ENCODE measurements around the gene GCH1.

GCH1 gene

DNA sequence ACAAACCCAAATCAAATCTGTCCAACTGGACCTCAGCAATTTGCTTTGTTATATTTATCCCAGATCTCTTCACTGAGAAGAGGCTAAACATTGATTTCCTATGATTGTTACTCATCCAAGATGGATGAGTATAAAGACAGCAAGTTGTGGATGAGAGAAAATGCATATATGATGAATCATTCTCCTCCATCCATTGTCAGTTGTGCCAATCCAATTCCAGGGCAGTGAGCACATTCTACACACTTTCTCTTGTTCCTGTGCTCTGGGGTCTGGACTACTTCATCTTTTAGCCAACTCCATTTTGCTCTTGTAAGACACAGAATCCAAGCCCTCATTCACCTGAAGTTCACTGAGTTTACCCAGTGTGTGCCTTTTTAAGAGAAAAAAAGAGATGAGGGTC is 105.7 kb downstream of the GCH1 start:
- DNase-seq, result no peak

DNA sequence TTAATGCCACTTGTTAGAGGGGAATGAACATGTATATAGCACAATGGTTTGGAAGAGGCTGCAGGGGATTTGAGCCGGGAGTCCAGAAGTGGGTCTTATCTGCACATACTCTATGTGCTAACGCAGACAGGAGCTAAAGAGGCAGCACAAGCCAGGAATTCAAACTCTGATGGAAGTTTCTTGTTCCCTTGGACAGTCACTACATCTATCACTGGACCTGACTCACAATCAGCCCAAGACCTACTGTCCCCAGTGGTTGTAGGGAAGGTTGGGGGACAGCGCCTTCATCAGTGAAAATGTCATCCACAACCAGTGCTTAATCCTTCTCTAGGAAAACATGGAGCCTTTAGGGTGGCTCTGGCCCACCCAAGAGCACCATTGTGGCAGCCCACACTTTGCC is 107.8 kb downstream of the GCH1 start:
- DNase-seq, result no peak

DNA sequence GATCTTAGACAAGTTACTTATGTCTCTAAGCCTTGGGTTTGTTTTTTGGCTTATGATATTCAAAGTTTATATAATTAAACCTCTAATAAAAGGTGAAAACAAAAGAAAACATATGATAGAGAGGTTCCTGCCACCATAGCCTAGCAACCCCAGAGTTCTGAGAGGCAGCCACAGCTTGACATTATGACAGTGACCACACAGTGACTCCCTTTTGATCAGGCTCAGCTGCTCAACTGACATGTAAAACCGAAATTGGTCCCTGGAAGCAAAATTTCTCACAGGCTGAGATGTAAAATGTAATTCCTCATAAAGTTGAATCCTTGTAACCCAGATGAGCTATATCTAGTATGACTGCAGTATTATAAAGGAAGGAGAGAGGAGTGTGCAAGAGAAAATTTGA is 108.5 kb downstream of the GCH1 start:
- no peak for DNase-seq

DNA sequence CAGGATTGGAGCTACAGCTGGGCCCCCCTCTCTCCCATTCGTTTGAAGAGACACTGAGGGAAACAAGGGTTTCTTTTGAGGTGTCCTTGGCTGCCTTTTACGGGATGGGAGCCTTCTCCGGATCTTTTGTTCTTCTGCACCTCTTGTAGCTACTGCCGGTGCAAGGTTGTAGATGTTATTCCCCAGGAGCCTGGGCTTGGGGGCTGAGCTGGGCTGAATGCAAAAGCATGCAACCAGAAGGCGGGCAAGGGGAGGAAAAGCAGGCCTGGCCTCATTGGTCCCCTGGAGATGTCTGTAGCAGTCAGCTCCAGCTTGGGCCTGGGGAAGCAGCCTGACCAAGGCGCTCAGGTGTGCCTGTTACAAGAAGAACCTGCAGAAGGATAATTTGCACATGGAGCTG is 110.3 kb downstream of the GCH1 start:
- DNase-seq, result no peak
